GM19238 (cell line): ENCODE measurements around the gene GLT6D1.

Source experiments
- DNase-seq: peaks from one replicate; pipeline ENCODE4 v3.0.0; 2011; ENCODE audit warnings: low spot score; ENCODE audit not compliant: insufficient read length

Gene GLT6D1

GRCh38 chr9:135587658-135588057 is 51.7 kb downstream of the GLT6D1 start:
- DNase-seq: no peak

- DNase-seq: no peak
These were observed 52.7 kb downstream of the GLT6D1 start for GRCh38 chr9:135586601-135587109.

- DNase-seq: no peak
These were observed 54.4 kb downstream of the GLT6D1 start for GRCh38 chr9:135584934-135585333.

- no peak for DNase-seq
These were observed 55.0 kb downstream of the GLT6D1 start for GRCh38 chr9:135584371-135584770.

- DNase-seq: no peak
These were observed 55.7 kb downstream of the GLT6D1 start for GRCh38 chr9:135583688-135584011.

- no peak for DNase-seq
These were observed 56.2 kb downstream of the GLT6D1 start for GRCh38 chr9:135582966-135583687.

GRCh38 chr9:135582541-135582940 is 56.8 kb downstream of the GLT6D1 start:
- no peak for DNase-seq

GRCh38 chr9:135581636-135582426 is 57.5 kb downstream of the GLT6D1 start:
- no peak for DNase-seq

GRCh38 chr9:135580664-135581380 is 58.5 kb downstream of the GLT6D1 start:
- DNase-seq: no peak

- no peak for DNase-seq
These were observed 59.3 kb downstream of the GLT6D1 start for GRCh38 chr9:135579889-135580660.

- no peak for DNase-seq
These were observed 60.0 kb downstream of the GLT6D1 start for GRCh38 chr9:135579356-135579755.

GRCh38 chr9:135577256-135577655 is 62.1 kb downstream of the GLT6D1 start:
- no peak for DNase-seq

GRCh38 chr9:135575995-135576631 is 63.2 kb downstream of the GLT6D1 start:
- DNase-seq: no peak

GRCh38 chr9:135574943-135575342 is 64.4 kb downstream of the GLT6D1 start:
- no peak for DNase-seq

- no peak for DNase-seq
These were observed 65.0 kb downstream of the GLT6D1 start for GRCh38 chr9:135574331-135574730.
